PC-9 (cell line): Measurements from ENCODE around the gene ATP5MC3.

ENCODE experiments used
- EZH2 ChIP-seq: fragments of 200-600 bp; sonication (generic); IDR thresholded peaks from 2 replicates; pipeline ENCODE4 v1.8.0; 2017; ENCODE audit warnings: antibody characterized with exemption, low read depth
- TF ChIP-seq, protein P1 (sequence below): fragments of 200-600 bp; sonication (generic); conservative IDR thresholded peaks from 2 replicates; pipeline ENCODE4 v1.6.1; 2017; ENCODE audit warnings: mixed run types, antibody characterized with exemption, mild to moderate bottlenecking, moderate library complexity

DNA sequence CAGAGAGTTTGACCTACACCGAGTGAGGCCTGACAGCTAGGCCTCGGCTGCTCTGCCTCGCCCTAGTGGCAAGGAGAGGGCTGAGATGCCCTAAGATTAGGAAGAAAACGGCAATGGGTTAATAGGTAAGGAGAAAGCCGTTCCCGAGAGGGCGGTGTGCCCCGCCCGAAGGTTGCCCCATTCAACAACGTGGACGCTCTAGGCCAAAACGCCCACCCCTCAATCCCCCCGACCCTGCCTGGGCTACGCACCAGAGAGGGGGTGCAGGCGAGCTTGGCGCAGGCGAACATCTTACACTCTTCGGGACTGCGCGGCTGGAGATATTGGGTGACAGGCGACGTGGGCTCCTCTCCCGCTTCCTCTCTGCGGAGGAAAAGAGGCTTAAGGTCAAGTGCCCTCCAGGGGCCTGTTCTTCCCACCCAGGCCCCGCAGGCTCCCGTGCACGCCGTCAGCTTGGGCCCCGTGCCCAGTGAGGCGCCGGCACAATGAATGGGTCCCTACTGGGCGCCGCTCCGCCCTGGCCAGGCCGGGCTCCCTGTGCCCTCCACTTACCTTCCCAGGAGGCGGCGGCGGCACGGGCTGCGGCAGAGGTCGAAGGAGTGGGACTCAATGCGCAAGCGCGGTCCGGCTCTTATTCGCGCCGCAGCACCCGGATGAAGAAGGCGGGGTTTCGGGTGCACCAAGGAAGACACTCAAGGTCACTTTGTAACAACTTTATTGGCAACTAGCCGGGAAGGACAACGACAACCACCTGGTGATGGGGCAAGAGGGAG lies at the start of gene ATP5MC3:
- TF ChIP-seq, protein P1, sequence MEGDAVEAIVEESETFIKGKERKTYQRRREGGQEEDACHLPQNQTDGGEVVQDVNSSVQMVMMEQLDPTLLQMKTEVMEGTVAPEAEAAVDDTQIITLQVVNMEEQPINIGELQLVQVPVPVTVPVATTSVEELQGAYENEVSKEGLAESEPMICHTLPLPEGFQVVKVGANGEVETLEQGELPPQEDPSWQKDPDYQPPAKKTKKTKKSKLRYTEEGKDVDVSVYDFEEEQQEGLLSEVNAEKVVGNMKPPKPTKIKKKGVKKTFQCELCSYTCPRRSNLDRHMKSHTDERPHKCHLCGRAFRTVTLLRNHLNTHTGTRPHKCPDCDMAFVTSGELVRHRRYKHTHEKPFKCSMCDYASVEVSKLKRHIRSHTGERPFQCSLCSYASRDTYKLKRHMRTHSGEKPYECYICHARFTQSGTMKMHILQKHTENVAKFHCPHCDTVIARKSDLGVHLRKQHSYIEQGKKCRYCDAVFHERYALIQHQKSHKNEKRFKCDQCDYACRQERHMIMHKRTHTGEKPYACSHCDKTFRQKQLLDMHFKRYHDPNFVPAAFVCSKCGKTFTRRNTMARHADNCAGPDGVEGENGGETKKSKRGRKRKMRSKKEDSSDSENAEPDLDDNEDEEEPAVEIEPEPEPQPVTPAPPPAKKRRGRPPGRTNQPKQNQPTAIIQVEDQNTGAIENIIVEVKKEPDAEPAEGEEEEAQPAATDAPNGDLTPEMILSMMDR, result peak; percentile 52
- TF ChIP-seq EZH2, result no peak
